K562 treated with DMSO at 1 percent for 24 hours (cell line): ENCODE measurements around the gene PPP5C. TPM values are rescaled to one million over a fixed set of nuclear protein-coding genes. Genes with fewer than 3 reads are reported as not detected.

ENCODE experiments used
- total RNA-seq: library from RNA; unstranded; fragments of 300-600 nt; gene quantifications from 2 replicates; pipeline ENCODE4 v1.2.3, GENCODE V29; 2022; ENCODE audit warnings: low read depth; ENCODE audit not compliant: insufficient read depth

PPP5C gene
- 95.9 and 108 TPM in 2 replicates for total RNA-seq

GRCh38 chr19:46346821-46347571 lies at the start of gene PPP5C:
TSS of gene PPP5C (plus strand) at chr19:46347087. CDS start at chr19:46347097, 10 bp downstream.

GRCh38 chr19:46413262-46414031 lies 66.6 kb downstream of the PPP5C start, which contains the start of gene CCDC8:
TSS of gene CCDC8 (minus strand) at chr19:46413564. CDS start at chr19:46412810, 754 bp downstream.

GRCh38 chr19:46428239-46429135 lies 81.6 kb downstream of the PPP5C start, which contains the start of gene PNMA8C:
TSS of gene PNMA8C (minus strand) at chr19:46428936. CDS start at chr19:46428359, 577 bp downstream.

Other genes with a start within 250 kb of the PPP5C start
- not detected in 2 replicates for gene IGFL3, start 222.4 kb upstream of the PPP5C start, total RNA-seq
- 11.4 and 16.7 TPM in 2 replicates for gene IGFL2, start 198.8 kb upstream of the PPP5C start, total RNA-seq
- gene IGFL1, start 117.3 kb upstream of the PPP5C start, total RNA-seq = not detected in 2 replicates
- gene HIF3A, start 50.0 kb upstream of the PPP5C start, total RNA-seq = 0.41 TPM in 1 of 2 replicates, not detected in the other
- gene CCDC8, start 66.5 kb downstream of the PPP5C start, total RNA-seq = 14.2 and 14.4 TPM in 2 replicates
- not detected in 2 replicates for gene PNMA8C, start 81.8 kb downstream of the PPP5C start, total RNA-seq
- gene PNMA8A, start 124.5 kb downstream of the PPP5C start, total RNA-seq = 16.6 and 17.2 TPM in 2 replicates
- gene PNMA8B, start 148.8 kb downstream of the PPP5C start, total RNA-seq = not detected in 2 replicates